H1 (cell line): ENCODE data around the gene GAN. TPM values are rescaled to one million over a fixed set of nuclear protein-coding genes. Genes with fewer than 3 reads are reported as not detected.

Experiments
- CTCF ChIA-PET: fragments of 300-600 bp; sonication (Branson Sonifier 250); formaldehyde crosslinking; loops from one replicate; lab custom pipeline; 2021; ENCODE audit not compliant: partially characterized antibody; lab: Charles Lee
- POLR2A ChIA-PET: fragments of 300-600 bp; sonication (Branson Sonifier 250); formaldehyde crosslinking; loops from one replicate; lab custom pipeline; 2021; ENCODE audit warnings: inconsistent platforms; ENCODE audit not compliant: partially characterized antibody; lab: Charles Lee
- DNase-seq, 2 experiments: peaks; one replicate each; pipeline versions ENCODE4 v3.0.0 to v3.0.0-alpha.2; 2010 to 2022; ENCODE audit warnings: low spot score in 2 of 2, low read depth in 1 of 2, mixed read lengths in 1 of 2
- FAIRE-seq: peaks from 2 replicates; lab custom pipeline; 2011; peaks lifted over from hg19 to GRCh38; lab: Jason Lieb, UNC
- H2AFZ ChIP-seq: 2 replicates; pipeline ENCODE4 v1.8.1; 2012; ENCODE audit warnings: low read length, inconsistent platforms
- H2AK5ac ChIP-seq: 2 replicates; pipeline ENCODE4 v1.6.1; 2013; ENCODE audit warnings: low read depth, low read length
- H2BK120ac ChIP-seq: replicated peaks from 2 replicates; pipeline ENCODE3; 2013; ENCODE audit warnings: low read depth, low read length, inconsistent platforms
- H2BK12ac ChIP-seq: 2 replicates; pipeline ENCODE4 v1.6.1; 2013; ENCODE audit warnings: low read depth, low read length
- H2BK15ac ChIP-seq: 2 replicates; pipeline ENCODE4 v1.6.1; 2013; ENCODE audit warnings: low read length
- H2BK20ac ChIP-seq: 2 replicates; pipeline ENCODE4 v1.6.1; 2013; ENCODE audit warnings: low read length
- H2BK5ac ChIP-seq: 2 replicates; pipeline ENCODE4 v1.6.1; 2013; ENCODE audit warnings: low read depth, low read length
- H3K14ac ChIP-seq: 2 replicates; pipeline ENCODE4 v1.6.1; 2013; ENCODE audit warnings: inconsistent platforms; ENCODE audit not compliant: insufficient read length
- H3K18ac ChIP-seq: 2 replicates; pipeline ENCODE4 v1.6.1; 2013; ENCODE audit warnings: low read length; ENCODE audit errors: extremely low read depth
- H3K23ac ChIP-seq: 2 replicates; pipeline ENCODE4 v1.6.1; 2013; ENCODE audit warnings: inconsistent platforms; ENCODE audit not compliant: insufficient read length
- H3K23me2 ChIP-seq: 2 replicates; pipeline ENCODE4 v1.6.1; 2013; ENCODE audit warnings: low read depth, low read length
- H3K27ac ChIP-seq: 2 replicates; pipeline ENCODE4 v1.6.1; 2011; ENCODE audit warnings: low read depth, low read length, inconsistent platforms
- H3K27me3 ChIP-seq, 4 experiments: replicated peaks in 1 of 4; 1 replicate in 1 of 4; 2 replicates in 3 of 4; pipeline versions ENCODE4 v1.6.1 to v1.8.1; 2011 to 2013; ENCODE audit warnings: low read length in 3 of 4, mild to moderate bottlenecking in 3 of 4, inconsistent platforms in 2 of 4, mixed read lengths in 2 of 4, moderate library complexity in 1 of 4; ENCODE audit not compliant: control insufficient read depth in 3 of 4, insufficient read depth in 3 of 4; ENCODE audit errors: extremely low read depth in 1 of 4
- H3K36me3 ChIP-seq, 4 experiments: 2 replicates each; pipeline versions ENCODE4 v1.6.1 to v1.8.1; 2011 to 2013; ENCODE audit warnings: mild to moderate bottlenecking in 4 of 4, low read length in 3 of 4, moderate library complexity in 2 of 4, control low read depth in 1 of 4, inconsistent platforms in 1 of 4; ENCODE audit not compliant: insufficient read depth in 4 of 4, control insufficient read depth in 2 of 4
- H3K4ac ChIP-seq: replicated peaks from 2 replicates; pipeline ENCODE3; 2013; ENCODE audit warnings: low read length, low read depth, mixed read lengths, inconsistent platforms; ENCODE audit not compliant: insufficient read length
- H3K4me1 ChIP-seq, 4 experiments: replicated peaks in 1 of 4; 1 replicate in 1 of 4; 2 replicates in 3 of 4; pipeline versions ENCODE4 v1.6.1 to v1.8.1; 2011 to 2013; ENCODE audit warnings: low read length in 3 of 4, inconsistent platforms in 2 of 4, mixed read lengths in 1 of 4; ENCODE audit not compliant: insufficient read depth in 4 of 4, control insufficient read depth in 3 of 4
- H3K4me2 ChIP-seq, 2 experiments: 2 replicates each; pipeline versions ENCODE4 v1.6.1 to v1.8.1; 2011 to 2013; ENCODE audit warnings: low read depth in 2 of 2, low read length in 2 of 2, control low read depth in 1 of 2, inconsistent platforms in 1 of 2, mild to moderate bottlenecking in 1 of 2; ENCODE audit not compliant: insufficient read depth in 1 of 2
- H3K4me3 ChIP-seq, 4 experiments: fragments of 200-600, 300-600 bp in 1 of 4; sonication (generic), shearing (Covaris generic), sonication (Bioruptor Twin) in 1 of 4; 2 replicates each; pipeline versions ENCODE4 v1.5.1 to v1.8.1; 2011 to 2016; ENCODE audit warnings: low read length in 4 of 4, low read depth in 3 of 4, control low read depth in 2 of 4, inconsistent platforms in 2 of 4, mild to moderate bottlenecking in 2 of 4, mixed read lengths in 1 of 4, moderate library complexity in 1 of 4; ENCODE audit not compliant: insufficient read depth in 2 of 4; ENCODE audit errors: extremely low read depth in 1 of 4
- H3K56ac ChIP-seq: replicated peaks from 2 replicates; pipeline ENCODE3; 2013; ENCODE audit warnings: low read depth, mild to moderate bottlenecking, mixed read lengths, low read length, inconsistent platforms; ENCODE audit not compliant: insufficient read length
- H3K79me1 ChIP-seq: 2 replicates; pipeline ENCODE4 v1.6.1; 2013; ENCODE audit warnings: low read depth, low read length, control low read depth
- H3K79me2 ChIP-seq, 2 experiments: 2 replicates each; pipeline versions ENCODE4 v1.6.1 to v1.8.1; 2012 to 2013; ENCODE audit warnings: low read length in 2 of 2, mild to moderate bottlenecking in 2 of 2, inconsistent platforms in 1 of 2; ENCODE audit not compliant: insufficient read depth in 2 of 2, control insufficient read depth in 1 of 2
- H3K9ac ChIP-seq, 4 experiments: replicated peaks in 1 of 4; 1 replicate in 1 of 4; 2 replicates in 3 of 4; pipeline versions ENCODE4 v1.6.1 to v1.8.1; 2011 to 2013; ENCODE audit warnings: low read depth in 3 of 4, low read length in 3 of 4, control low read depth in 2 of 4, mild to moderate bottlenecking in 2 of 4, moderate library complexity in 2 of 4, inconsistent platforms in 1 of 4; ENCODE audit errors: extremely low read depth in 1 of 4
- H3K9me3 ChIP-seq, 2 experiments: 2 replicates each; pipeline versions ENCODE4 v1.6.1 to v1.8.1; 2012 to 2013; ENCODE audit warnings: mild to moderate bottlenecking in 2 of 2, moderate library complexity in 2 of 2, control low read depth in 1 of 2, inconsistent platforms in 1 of 2, low read depth in 1 of 2, low read length in 1 of 2, mixed read lengths in 1 of 2; ENCODE audit not compliant: insufficient read depth in 2 of 2
- H4K20me1 ChIP-seq, 2 experiments: replicated peaks in 1 of 2; 2 replicates each; pipeline versions ENCODE3 to v1.8.1; 2011 to 2013; ENCODE audit warnings: inconsistent platforms in 2 of 2, low read length in 2 of 2, mild to moderate bottlenecking in 1 of 2; ENCODE audit not compliant: insufficient read depth in 2 of 2, control insufficient read depth in 1 of 2
- H4K5ac ChIP-seq: 2 replicates; pipeline ENCODE4 v1.6.1; 2013; ENCODE audit warnings: low read length, low read depth, mixed read lengths, inconsistent platforms; ENCODE audit not compliant: insufficient read length
- H4K8ac ChIP-seq: 2 replicates; pipeline ENCODE4 v1.8.0; 2013; ENCODE audit warnings: mild to moderate bottlenecking, moderate library complexity, low read length, inconsistent platforms; ENCODE audit not compliant: insufficient read depth; ENCODE audit errors: extremely low read depth
- H4K91ac ChIP-seq: replicated peaks from 2 replicates; pipeline ENCODE3; 2013; ENCODE audit warnings: low read length, mixed read lengths, inconsistent platforms; ENCODE audit not compliant: insufficient read length
- CTBP2 ChIP-seq: IDR thresholded peaks from 2 replicates; pipeline ENCODE4 v1.7.0; 2011; ENCODE audit warnings: borderline replicate concordance, mild to moderate bottlenecking, moderate library complexity, mixed read lengths, low read length; ENCODE audit not compliant: insufficient read depth, insufficient read length
- CTCF ChIP-seq, 3 experiments: IDR thresholded peaks; 1 replicate in 2 of 3; 2 replicates in 1 of 3; pipeline versions ENCODE4 v1.5.1 to v1.6.1; 2011; ENCODE audit warnings: low read length in 3 of 3, mild to moderate bottlenecking in 3 of 3, inconsistent platforms in 2 of 3, low read depth in 1 of 3, moderate library complexity in 1 of 3; ENCODE audit not compliant: insufficient read depth in 1 of 3; ENCODE audit errors: control extremely low read depth in 1 of 3
- RNF2 ChIP-seq: fragments of 200-900, 300-1000 bp; sonication (generic); IDR thresholded peaks from 2 replicates; pipeline ENCODE4 v1.7.1; 2016; ENCODE audit warnings: borderline replicate concordance, low read depth, mild to moderate bottlenecking, antibody characterized with exemption, low read length; ENCODE audit not compliant: poor library complexity, severe bottlenecking; ENCODE audit errors: missing control alignments
- SIRT6 ChIP-seq: IDR thresholded peaks from one replicate; pipeline ENCODE4 v1.7.1; 2012; ENCODE audit warnings: low read length, inconsistent platforms
- TBP ChIP-seq: IDR thresholded peaks from 2 replicates; pipeline ENCODE4 v1.6.1; 2011; ENCODE audit warnings: low read depth, low read length, improper control_type of control experiment
- WGBS, 2 experiments: shearing (Covaris generic) in 1 of 2; methylation state at CpG; one replicate each; pipeline versions ENCODE4 v1.1.6 to v1.1.7; 2013 to 2015; ENCODE audit warnings: low lambda C conversion rate in 2 of 2, mixed read lengths in 2 of 2, inconsistent platforms in 1 of 2, low coverage in 1 of 2, missing lambda C conversion rate in 1 of 2; ENCODE audit not compliant: insufficient replicate concordance in 2 of 2, insufficient coverage in 1 of 2, insufficient read length in 1 of 2; ENCODE audit errors: extremely low coverage in 1 of 2, missing lambda C conversion rate in 1 of 2; 5-methylcytosine and 5-hydroxymethylcytosine counted together
- polyA plus RNA-seq, 7 experiments: library from polyadenylated mRNA; depleted of rRNA in 3 of 7; stranded (reverse) in 5 of 7; unstranded in 2 of 7; fragments of >200 nt in 5 of 7; fragments of 200-250 nt in 2 of 7; gene quantifications; 1 replicate in 5 of 7; 2 replicates in 1 of 7; 4 replicates in 1 of 7; pipeline versions ENCODE4 v1.2.1 to v1.2.3, GENCODE V29; 2011 to 2013; ENCODE audit warnings: missing spikeins in 2 of 7, mixed read lengths in 2 of 7
- total RNA-seq: library from RNA; stranded (reverse); fragmentation: NEBNext Ultra II Directional; extraction: Animal tissue kit (Norgen Biotek cat#: 25700); gene quantifications from 2 replicates; pipeline ENCODE4 v1.2.1, GENCODE V29; 2021

The GAN gene
- total and polyA plus RNA-seq, 2 of the 8 experiments (the other 6 are each of a cell fraction or from before 2014, with no cell fraction given), result 4.5 to 23.9 TPM

DNA sequence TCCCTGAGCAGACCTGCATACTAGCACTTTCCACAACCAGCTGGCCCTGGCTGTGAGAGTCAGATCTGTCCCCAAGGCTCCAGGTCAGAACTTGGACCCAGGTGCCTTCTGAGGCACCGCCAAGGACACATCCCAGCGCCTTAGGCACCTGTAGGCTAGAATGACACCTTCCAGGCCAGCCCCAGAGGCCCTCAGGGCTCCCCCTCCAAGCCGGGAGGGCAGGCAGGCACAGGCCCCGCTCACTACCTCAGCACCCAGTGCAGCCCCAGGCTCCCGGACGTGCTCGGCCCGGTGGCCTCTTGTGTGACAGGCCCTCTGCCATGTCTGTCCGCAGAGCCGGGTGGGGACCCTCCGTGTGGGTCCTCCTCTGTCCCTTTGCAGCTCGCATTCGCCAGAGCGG lies 73.6 kb downstream of the GAN start:
- Histone ChIP-seq H2BK12ac (no peak overlapping the region), H3K79me2 (no peaks in the 10 kb centered on the region; a peak in 1 of 4 replicates), H3K4me2 (no peak overlapping the region), H3K14ac (no peak overlapping the region), H2BK15ac (no peak overlapping the region), H2AK5ac (no peak overlapping the region), H3K23ac (no peak overlapping the region), H2AFZ (no peak overlapping the region), H3K4me1 (peaks cover 0 to 6% (median 2%) of the 10 kb centered on the region in 4 experiments; a peak in 3 of 7 replicates), H3K27ac (no peak overlapping the region), H4K20me1 (peaks cover 0 to 1% of the 10 kb centered on the region in 2 experiments), H4K8ac (no peak overlapping the region), H3K56ac (no peak overlapping the region), H2BK20ac (no peak overlapping the region), H3K23me2 (no peaks in the 10 kb centered on the region), H3K4me3 (no peak overlapping the region), H3K36me3 (peaks cover 0 to 6% (median 2%) of the 10 kb centered on the region in 4 experiments; a peak in 3 of 8 replicates), H4K5ac (no peak overlapping the region), H2BK120ac (no peak overlapping the region), H3K9ac (no peak overlapping the region), H4K91ac (no peak overlapping the region), H3K79me1 (0 out of 2 replicates have a peak, but pooled peaks cover 2% of the 10 kb centered on the region), H3K18ac (no peak overlapping the region), H2BK5ac (no peak overlapping the region), H3K9me3 (no peaks in the 10 kb centered on the region), H3K4ac (no peak overlapping the region), H3K27me3 (no peaks in the 10 kb centered on the region)
- 94% methylated on average over 14 of the region's 14 CpGs; no CpG with 5 or more reads in 1 of the 2 experiments for WGBS, 2 experiments
- POLR2A ChIA-PET, result no interaction called here
- DNase-seq (no peak), FAIRE-seq (no peak)
- TF ChIP-seq RNF2, result no peak
- no peak for TF ChIP-seq CTBP2
- TF ChIP-seq SIRT6, result no peak
- no peak for TF ChIP-seq TBP
- TF ChIP-seq CTCF (IDR thresholded peaks at IDR 0.05; ENCODE audit: control extremely low read depth in 1 of 3, insufficient read depth in 1 of 3, low read depth in 1 of 3, low read length in 3 of 3), result no peak
- CTCF ChIA-PET, result interaction anchor here (0.5 to 1.7 kb wide), 5 partner anchors 12 to 349 kb away, joined by 3 to 4 read pairs (median 3); no protein-coding TSS in a partner anchor
